HG02870 (cell line): ENCODE results near the gene KCNE1.
A peak's percentile ranks its signal among the peaks of the same experiment; 100 is the strongest.

Experiments used
- ATAC-seq: cut with Tn5 transposase; IDR thresholded peaks from one replicate; pipeline ENCODE4 v1.9.1; 2021; ENCODE audit warnings: mild to moderate bottlenecking, moderate library complexity; ENCODE audit not compliant: unreplicated experiment

Gene KCNE1

DNA sequence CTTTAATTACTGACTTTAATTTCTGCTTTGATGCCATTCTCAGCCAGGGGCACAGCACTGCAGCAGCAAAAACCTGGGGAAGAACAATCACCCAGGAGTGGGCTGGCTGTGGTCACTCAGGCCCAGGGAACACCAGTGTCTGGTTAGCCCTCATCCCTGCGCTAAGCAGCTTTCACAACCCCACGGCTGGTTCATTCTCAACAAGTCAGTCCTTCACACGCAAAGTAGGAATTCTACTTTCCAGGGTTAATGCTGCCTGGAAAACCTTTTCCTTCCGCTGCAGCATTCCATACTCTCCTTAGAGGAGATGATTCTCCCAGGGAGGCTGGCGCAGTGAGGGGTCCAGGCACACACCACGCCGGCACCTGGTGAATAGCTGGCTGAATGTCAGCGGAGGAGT lies 24.3 kb upstream of the KCNE1 start:
- no peak for ATAC-seq

DNA sequence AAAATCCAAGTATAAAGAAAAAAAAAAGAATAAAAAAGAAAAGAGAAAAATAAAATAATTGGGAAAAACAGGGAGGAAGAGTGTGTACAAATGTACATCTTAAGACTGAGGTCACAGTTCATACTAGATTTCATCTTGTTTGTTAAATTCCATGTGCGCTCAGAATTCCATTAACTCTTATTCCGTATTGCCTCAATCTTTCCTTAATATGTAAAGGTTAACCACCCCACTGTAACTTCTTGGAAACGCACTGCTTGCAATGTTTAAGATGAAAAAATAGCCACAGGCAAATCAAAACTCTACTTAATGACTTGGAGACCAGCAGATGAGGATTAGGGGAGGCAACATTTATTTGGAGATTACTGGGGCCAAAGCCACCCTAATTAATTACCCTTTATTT lies 23.9 kb upstream of the KCNE1 start:
- no peak for ATAC-seq

DNA sequence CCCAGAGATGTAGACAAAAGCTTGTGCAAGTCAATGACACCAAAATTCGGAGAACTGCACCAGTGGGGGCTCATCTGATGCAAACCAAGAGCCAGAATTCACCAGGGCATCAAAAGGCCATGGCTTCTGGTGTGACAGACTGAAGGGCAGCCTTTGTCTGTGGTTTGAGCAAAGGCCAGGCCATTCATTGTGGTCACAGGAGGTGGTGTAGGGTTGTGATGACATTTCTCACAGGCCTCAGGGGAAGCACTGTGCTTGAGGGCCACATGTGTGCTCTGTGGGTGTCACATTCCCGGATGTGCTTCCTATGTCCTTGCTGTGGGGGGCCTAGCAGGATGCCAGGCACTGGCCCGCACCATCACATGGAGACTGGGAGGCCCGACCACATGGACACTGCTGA lies 22.5 kb upstream of the KCNE1 start:
- no peak for ATAC-seq

DNA sequence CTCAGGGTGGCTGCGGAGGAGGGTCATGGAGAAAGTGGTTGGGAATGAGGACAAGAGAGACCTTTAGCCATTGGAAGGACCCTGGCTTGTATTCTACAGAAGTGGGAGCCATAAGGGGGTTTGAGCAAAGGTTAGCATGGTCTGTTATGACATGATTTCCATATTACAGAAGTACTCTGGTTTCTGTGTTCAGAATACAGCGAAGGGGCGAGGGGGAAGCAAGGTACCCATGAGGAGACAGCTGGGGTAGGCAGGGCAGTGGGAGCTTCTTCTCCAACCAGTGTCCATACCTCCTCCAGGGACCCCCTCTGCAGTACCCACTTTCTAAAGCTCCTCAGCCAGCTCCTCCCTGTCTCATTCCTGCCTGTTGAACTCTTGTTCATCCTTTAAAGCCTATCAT lies 21.9 kb upstream of the KCNE1 start:
- ATAC-seq: no peak

DNA sequence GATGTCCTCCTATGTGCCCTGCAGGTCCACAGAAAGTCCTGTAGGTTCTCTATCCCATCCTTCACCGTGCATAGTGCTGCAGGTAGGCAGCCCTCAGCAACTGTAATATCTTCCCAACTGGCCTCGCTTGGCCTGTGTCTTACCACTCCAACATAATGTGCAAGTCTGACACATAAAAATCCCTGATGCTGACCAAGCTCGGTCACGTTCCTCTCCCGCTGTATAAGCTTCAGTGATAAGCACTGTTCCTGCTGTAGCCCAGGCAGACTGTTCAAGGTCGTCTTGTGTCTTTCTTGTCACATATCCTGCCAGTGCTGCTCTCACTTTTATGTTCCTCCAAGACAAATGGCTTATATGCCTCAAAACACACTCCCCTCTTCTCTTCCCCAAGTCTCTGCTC lies 19.4 kb upstream of the KCNE1 start:
- no peak for ATAC-seq

DNA sequence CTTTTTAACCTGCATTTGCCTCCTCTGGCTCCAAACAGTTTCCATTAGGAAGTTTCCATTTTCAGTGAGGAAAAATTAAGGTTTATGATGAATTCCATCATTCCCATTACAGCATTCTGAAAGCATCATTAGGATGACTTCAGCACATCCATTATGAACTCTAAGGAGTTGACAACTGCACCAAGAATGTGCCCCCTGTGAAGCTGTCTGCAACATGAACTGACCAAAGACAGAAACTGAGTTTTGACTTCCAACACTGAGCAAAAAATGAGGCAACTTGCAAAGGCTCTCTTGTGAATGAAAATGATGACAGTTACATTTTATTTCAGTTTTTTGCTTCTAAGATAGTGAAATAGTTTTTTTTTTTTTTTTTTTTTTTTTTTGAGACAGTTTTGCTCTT lies 18.3 kb upstream of the KCNE1 start:
- no peak for ATAC-seq

DNA sequence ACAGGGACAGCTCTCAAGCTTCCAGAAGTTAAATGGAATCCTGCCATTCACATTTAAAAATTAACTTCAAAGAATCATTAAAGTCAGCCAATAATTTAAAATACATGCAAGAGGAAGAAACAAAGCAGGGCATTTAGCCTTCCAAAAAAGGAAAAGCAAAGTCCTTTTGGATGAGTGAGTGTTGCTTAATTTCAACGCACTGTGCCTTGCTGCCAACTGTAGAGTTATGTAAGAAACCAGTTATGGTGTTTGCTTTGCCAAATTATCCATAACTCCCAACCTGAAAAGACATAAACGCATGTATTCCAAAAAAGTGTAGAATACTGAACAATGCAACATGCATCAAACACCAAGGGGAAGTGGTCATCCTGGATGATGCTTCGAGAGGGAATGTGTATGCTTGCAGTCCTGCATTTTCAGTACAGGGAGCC lies 16.1 kb upstream of the KCNE1 start:
- ATAC-seq: no peak

DNA sequence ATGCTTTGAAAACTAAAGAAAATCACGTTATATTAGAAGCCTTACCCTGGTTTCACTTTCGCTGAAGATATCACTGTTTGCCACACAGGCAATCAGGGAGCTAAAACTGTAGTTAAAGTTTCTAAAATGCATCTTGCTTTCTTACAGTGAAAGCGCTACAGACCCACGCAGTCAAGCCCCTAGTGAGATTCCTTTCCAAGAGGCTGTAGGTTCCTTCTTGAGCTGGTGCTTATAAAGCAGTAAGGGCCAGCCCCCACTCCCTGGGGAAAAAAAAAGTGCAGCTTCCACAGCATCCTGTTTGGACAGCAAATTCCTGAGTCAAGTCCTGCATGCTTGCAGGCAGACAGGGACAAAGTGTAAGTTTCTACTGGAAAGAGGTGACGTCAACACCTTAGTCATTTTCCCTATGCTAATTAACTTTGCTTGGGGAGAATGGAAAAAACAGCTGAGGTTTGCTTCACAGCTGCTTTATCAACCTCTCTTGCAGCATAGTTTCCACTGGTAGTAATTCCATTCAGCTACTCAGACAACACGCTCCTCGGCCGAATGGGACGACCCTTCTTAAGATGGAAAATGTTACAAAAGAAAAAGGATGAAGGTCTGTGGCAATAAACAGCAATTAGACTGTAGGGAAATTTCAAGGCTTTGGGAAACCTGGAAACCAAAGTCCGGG lies 14.7 kb upstream of the KCNE1 start:
- ATAC-seq: peak; percentile 57

DNA sequence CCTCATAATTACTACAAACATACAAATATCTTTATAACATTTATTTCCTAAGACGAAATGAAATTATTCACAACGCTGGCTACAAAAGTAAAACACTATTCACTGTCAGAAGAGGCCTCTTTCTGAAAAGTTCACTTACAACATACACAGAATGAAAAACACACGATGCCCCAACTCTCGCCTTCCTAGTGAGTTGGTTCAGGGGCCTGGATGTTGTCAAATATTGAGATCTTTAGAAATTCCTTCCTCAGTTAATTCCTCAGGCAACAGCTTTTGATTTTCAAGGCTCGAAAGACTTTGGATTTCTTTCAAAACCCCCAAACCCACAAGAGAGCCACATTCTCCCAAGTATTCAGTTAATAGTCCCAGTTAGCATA lies 14.2 kb upstream of the KCNE1 start:
- ATAC-seq: no peak

DNA sequence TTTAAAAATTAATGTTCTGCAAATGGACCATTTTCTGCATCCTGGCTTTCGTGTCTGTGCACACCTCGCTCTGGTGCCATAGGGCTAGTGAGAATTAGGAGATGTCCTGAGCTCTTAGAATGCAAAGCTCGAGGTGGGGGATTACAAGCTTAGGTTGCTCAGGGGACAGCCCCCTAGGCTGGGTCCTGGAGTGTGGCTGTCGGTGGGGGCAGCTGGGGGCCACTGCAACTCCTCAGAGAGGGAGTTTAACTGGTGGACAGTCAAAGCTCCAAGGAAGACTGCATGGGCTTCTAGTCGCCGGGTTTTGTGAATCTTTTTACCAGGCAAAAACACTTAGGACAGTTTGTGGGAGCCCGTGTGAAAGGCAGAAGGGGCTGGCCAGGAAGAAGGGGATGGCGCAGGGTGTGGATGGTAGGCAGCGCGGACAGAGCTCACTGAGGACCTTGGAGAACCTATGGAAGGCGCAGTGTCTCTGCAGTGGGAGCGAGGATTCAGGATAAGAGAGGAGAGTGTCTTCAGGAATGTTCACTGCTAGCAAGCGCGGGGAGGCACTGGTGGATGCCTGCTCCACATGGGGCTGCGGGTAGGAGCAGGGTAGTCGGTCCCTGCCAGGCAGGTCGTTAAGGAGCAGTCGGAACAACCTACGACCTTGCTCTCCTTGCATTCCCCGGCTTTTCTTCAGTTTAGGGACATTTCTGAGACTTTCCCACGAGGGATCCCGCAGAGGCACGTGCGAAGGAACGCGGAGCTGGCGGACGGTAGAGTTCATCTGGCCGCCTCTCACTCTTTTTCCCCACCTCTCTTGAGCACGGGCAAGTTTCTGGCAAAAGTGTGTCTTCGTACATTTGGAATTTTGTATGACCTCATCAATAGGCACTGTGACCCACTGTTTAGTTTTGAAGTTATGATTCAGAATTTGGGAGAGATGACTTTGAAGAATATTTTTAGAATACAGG lies 12.9 kb upstream of the KCNE1 start:
- ATAC-seq: no peak

DNA sequence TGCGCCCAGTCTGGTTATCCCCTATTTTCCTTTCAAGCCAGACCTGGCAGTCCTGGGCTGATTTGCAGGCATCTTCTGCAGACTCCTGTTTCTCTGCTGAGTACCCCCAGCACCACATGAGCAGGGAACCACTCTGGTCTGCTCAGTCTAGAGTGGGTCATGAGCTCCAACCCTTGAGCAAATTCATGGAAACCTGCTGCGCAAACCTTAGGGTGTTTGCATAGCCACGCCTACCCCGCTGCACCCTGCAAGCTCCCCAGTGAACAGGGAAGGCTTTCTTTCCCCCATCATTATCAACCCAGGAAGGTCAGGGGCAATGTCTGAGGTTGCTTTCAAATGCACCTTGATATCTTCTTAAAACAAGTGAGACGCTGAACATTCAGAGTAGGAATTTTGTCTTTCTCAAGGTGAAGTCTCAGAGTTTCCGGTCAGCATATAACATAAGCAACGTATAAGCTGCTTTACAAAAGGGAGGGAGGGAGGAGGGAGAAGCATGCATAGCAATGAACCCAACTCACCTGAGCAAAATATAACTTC lies 11.1 kb upstream of the KCNE1 start:
- ATAC-seq: no peak

DNA sequence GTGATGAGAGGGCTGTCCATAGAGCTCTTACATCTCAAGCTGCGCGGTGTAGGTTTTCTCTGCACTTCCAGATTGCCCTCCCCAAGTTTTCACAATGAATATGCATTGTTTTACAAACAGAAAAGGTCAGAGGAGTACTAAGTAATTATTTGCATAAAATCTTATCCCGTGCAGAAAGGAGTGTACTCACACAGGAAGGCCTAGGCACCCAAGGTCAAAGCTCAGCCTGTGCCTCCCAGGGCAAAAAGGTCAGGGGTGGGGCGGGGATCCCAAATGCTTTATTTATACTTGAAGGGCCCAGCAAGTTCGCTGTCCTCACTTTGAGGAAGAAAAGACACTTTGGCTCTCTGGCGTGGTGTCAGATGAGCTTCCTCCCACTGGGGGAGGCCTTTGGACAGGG lies 10.3 kb upstream of the KCNE1 start:
- ATAC-seq: no peak

DNA sequence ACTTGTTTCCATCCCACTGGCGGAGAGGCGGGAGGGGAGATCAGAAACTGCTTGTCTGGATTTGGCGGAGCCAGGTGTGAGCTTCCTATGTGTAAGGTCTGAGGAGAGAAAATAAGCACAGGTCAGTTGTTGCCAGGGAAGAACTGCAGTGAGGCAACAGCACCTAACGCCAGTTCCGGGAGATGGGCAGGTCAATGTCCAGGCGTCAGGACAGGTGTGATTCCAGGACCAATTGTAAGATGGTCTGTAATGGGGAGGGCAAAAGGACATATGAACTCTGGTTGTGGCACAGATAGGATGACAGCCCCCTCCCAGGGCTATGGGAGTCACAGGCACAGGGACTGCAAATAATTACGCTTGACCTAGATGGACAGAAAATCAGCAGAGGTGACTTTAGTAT lies 9.6 kb upstream of the KCNE1 start:
- ATAC-seq: no peak

DNA sequence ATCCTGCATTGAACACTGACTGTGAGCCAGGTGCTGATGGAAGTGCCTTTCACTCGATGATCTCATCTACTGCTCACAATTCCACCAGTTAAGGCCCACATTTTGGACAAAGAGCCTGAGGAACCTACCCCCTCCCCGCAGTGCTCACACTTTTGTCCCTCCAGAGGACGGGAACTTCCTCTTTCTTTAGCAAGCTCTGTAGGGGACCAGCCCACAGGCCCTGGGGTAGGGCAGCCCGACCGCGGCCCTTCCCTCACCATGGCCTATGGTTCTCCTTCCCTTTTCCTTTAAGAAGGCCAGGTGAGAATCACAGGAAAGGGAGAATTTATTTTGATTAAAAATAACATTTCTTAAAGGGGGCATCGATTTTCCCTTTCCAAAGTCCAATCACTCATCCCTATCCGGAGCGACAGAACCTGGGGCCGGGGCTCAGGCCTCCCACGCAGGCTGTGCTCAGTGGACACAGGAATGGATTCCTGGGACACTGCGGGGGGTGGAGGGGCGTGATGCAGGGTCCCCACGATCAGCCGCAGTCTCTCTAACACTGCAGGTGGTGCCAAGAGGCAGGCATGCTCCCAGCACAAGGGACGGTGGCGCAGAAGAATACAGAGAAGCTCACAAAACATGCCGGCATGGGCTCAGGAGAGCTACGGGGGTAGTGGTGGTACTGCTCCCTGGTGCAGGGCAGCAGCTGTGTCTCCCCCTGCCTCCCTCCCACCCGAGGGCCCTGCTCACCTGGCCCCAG lies 8.9 kb upstream of the KCNE1 start:
- ATAC-seq: no peak

DNA sequence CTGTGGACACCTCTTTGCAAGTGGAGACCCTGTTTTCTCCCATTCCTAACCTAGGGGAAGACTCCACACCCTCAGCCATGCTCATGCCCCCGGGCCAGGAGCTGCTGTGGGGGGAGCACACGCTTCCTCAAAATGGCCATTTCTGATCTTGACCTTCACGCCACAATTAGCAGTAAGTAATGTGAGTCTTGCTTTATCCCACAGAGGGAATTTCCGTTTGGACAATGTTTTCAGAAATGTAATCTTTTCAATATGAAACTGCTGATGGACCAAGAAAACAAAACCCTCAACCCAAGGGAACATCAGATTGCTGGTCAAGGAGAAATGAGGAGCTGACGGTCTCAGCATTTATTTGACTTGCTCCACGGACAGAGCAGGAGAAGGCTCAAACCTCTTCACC lies 8.3 kb upstream of the KCNE1 start:
- ATAC-seq: no peak

DNA sequence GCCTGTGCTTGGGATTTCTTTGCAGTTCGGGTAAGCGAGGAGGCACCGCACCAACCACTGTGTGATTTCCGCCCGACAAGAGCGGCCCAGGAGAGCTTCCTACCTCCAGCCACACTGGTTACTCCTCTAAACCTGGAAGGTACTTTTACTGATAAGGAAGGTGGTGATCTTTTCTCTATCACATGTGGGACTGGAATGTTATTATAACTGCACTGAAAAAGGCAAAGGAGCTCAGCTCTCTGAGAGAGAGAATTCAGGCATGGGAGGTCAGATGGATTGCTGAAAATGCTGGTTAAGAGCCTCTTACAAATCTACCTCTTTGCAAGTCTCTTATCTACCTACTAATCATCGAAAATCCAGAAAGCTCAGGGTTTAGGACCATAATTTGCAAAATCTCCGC lies 7.7 kb upstream of the KCNE1 start:
- ATAC-seq: no peak

DNA sequence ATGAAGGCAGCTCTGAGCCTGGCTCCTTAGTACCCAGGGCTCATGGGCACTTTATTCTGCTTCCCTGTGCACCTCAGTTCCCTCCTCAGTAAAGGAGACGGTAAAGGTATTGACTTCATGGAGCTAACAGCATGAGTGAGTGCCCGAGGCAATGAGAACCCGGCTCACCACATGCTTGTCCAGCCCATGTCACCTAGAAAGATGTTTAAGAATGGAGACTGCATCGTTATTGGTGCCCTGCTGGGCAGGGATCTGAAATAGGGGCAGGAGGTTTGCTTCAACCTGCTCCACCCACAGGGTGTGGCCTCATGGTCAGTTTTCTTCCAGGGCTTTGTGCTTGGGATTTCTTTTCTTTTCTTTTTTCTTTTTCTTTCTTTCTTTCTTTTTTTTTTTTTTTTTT lies 7.0 kb upstream of the KCNE1 start:
- no peak for ATAC-seq

DNA sequence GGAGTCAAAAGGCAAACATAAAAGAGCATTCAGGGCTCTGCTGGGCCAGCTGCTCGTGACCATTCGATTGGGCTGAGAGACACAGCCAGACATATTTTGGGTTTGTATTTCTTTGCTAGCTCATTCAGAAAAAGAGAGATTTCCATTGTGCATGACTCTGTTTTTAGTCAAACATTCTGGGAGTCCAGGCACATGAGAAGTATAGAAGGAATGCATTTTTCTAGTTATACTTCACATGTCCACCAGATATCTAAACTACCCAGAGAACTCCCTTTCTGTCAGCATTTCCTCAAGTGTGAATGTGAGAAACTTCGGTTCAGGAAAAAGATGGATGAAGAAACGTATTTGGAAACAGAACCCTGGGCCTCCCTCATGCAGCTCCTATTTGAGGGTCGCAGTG lies 6.3 kb upstream of the KCNE1 start:
- no peak for ATAC-seq

DNA sequence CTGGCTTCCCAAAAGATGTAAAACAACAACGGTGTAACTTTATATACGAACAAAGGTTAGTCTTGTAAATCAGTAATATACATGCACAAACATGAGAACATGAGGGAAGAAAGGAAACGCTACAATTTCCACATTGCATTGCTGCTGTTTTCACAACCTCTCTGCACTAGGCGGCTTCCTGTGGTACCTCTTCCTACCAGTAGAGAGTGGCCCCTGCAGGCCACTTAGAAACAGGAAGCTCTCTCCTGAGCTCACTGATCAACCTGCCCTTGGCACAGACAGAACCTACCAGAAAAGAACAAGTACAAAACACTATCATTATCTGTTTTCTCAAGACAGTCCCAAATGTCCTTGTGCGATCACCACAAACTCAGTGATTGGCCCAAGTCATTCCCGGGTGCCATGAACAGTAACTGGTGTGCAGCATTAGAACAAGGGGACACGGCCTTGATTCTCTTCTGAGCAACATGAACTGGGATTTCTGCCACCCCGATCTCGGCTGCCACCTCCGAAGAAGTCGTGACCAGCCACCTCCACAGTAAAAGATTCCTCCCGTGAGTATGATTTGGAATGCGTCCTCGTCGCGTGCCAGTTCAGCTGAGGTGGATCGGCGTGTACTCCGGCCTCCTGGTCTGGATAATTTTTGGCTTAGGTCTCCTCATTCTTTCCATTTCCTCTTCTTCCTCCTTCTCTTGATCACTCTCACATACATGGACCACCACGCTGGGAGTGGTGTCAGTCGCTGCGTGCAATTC lies 5.7 kb upstream of the KCNE1 start:
- no peak for ATAC-seq

DNA sequence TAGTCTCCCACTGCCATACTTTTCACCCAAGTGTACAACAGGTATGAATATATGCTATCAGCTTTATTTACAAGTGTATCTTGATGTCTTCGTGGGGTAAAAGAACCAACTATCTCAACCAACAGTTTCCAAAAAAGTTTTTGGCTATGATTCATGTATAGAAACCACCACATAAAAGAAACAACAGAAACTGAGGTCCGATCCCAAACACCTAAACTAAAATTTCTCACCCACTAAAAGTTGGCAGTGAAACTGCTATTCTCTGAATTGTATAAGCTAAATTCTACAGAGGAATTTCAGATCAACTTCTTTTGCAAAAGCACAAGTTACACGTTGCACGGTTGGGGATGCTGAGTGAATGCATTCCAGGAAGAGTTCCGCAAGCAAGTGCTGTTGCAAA lies 5.0 kb upstream of the KCNE1 start:
- no peak for ATAC-seq
